K562 (cell line): ENCODE measurements around the gene MYO18B. TPM values are rescaled to one million over a fixed set of nuclear protein-coding genes. Genes with fewer than 3 reads are reported as not detected.

Experiments used
- ATAC-seq: fragments of 200-7000 bp; cut with Tn5 transposase; 3 replicates; pipeline ENCODE4 v1.9.1; 2020; ENCODE audit warnings: moderate library complexity
- BruUV-seq: library from RNA; stranded (reverse); fragments of 400-500 nt; replicated peaks from 2 replicates; lab custom pipeline; 2021; lab: Mats Ljungman, UMichigan
- CTCF ChIA-PET: fragments of 300-600 bp; formaldehyde crosslinking; extraction: SDS; loops from one replicate; lab custom pipeline; 2021; ENCODE audit warnings: low intra/inter-chr PET ratio; lab: Yijun Ruan, JAX
- POLR2A ChIA-PET: fragments of 300-600, 350-650 bp; sonication (Branson Sonifier 250); formaldehyde crosslinking; extraction: SDS; loops from one replicate; lab custom pipeline; 2021; ENCODE audit warnings: antibody characterized with exemption, inconsistent platforms; lab: Yijun Ruan, JAX
- DNase-seq, 4 experiments: peaks; one replicate each; pipeline versions ENCODE4 v3.0.0 to v3.0.0-alpha.2; 2011 to 2018; ENCODE audit warnings: low spot score in 3 of 4, mixed read lengths in 3 of 4; ENCODE audit errors: extremely low read depth in 1 of 4
- FAIRE-seq: peaks from 2 replicates; lab custom pipeline; 2011; peaks lifted over from hg19 to GRCh38; lab: Jason Lieb, UNC
- H2AFZ ChIP-seq: 2 replicates; pipeline ENCODE4 v1.6.0; 2011; ENCODE audit warnings: low read depth, low read length, control low read depth, inconsistent platforms
- H3K27ac ChIP-seq: fragments of 200-600 bp; 3 replicates; pipeline ENCODE4 v1.8.0; 2011; ENCODE audit warnings: low read depth, mild to moderate bottlenecking, control low read depth, inconsistent platforms, low read length, moderate library complexity, mixed read lengths; ENCODE audit errors: extremely low read depth
- H3K27me3 ChIP-seq, 2 experiments: fragments of 300-600 bp in 1 of 2; 2 replicates in 1 of 2; 3 replicates in 1 of 2; pipeline versions ENCODE4 v1.6.0 to v1.8.0; 2011; ENCODE audit warnings: inconsistent platforms in 2 of 2, low read length in 2 of 2, mild to moderate bottlenecking in 1 of 2, mixed read lengths in 1 of 2, moderate library complexity in 1 of 2; ENCODE audit not compliant: control insufficient read depth in 2 of 2, insufficient read depth in 2 of 2
- H3K36me3 ChIP-seq: fragments of 300-600 bp; 3 replicates; pipeline ENCODE4 v1.8.0; 2011; ENCODE audit warnings: mild to moderate bottlenecking, low read length, inconsistent platforms; ENCODE audit not compliant: control insufficient read depth, insufficient read depth
- H3K4me1 ChIP-seq, 2 experiments: fragments of 200-600 bp in 1 of 2; replicated peaks in 1 of 2; 2 replicates in 1 of 2; 3 replicates in 1 of 2; pipeline versions ENCODE4 v1.5.1 to v1.8.0; 2011; ENCODE audit warnings: inconsistent platforms in 2 of 2, low read length in 2 of 2, mild to moderate bottlenecking in 1 of 2, mixed read lengths in 1 of 2, moderate library complexity in 1 of 2; ENCODE audit not compliant: control insufficient read depth in 2 of 2, insufficient read depth in 2 of 2
- H3K4me2 ChIP-seq: 2 replicates; pipeline ENCODE4 v1.6.1; 2011; ENCODE audit warnings: low read length, control low read depth, inconsistent platforms, mixed read lengths; ENCODE audit not compliant: insufficient read depth
- H3K4me3 ChIP-seq: fragments of 200-600 bp; sonication (generic), shearing (Covaris generic); 2 replicates; pipeline ENCODE4 v1.5.1; 2016; ENCODE audit warnings: control low read depth, inconsistent platforms
- H3K79me2 ChIP-seq: fragments of 200-600 bp; 3 replicates; pipeline ENCODE4 v1.8.0; 2011; ENCODE audit warnings: low read length, inconsistent platforms; ENCODE audit not compliant: control insufficient read depth, insufficient read depth
- H3K9ac ChIP-seq, 2 experiments: 2 replicates each; pipeline versions ENCODE4 v1.6.0 to v1.6.1; 2011; ENCODE audit warnings: low read depth in 2 of 2, low read length in 2 of 2, control low read depth in 1 of 2, inconsistent platforms in 1 of 2, mild to moderate bottlenecking in 1 of 2, mixed read lengths in 1 of 2; ENCODE audit not compliant: insufficient read depth in 1 of 2
- H3K9me1 ChIP-seq: one replicate; pipeline ENCODE4 v1.6.0; 2011; ENCODE audit warnings: inconsistent platforms, mild to moderate bottlenecking, low read length, moderate library complexity; ENCODE audit not compliant: control insufficient read depth, insufficient read depth
- H3K9me3 ChIP-seq: replicated peaks from 2 replicates; pipeline ENCODE4 v1.5.1; 2011; ENCODE audit warnings: low read depth, low read length, inconsistent platforms; ENCODE audit not compliant: control insufficient read depth, insufficient read depth
- H4K20me1 ChIP-seq: replicated peaks from 2 replicates; pipeline ENCODE4 v1.6.1; 2011; ENCODE audit warnings: low read length, inconsistent platforms, mixed read lengths; ENCODE audit not compliant: control insufficient read depth, insufficient read depth
- SREBF2 ChIP-seq: sonication (generic); formaldehyde crosslinking; IDR thresholded peaks from 2 replicates; pipeline ENCODE4 v1.4.0; 2020; ENCODE audit warnings: mild to moderate bottlenecking, missing genetic modification reagents
- TEAD2 ChIP-seq: fragments of 450-650 bp; IDR thresholded peaks from 2 replicates; pipeline ENCODE4 v1.6.1; 2016; ENCODE audit warnings: missing genetic modification characterization, control low read depth, missing compliant biosample characterization
- ZNF431 ChIP-seq: sonication (generic); formaldehyde crosslinking; IDR thresholded peaks from 2 replicates; pipeline ENCODE4 v1.8.0; 2022; ENCODE audit warnings: mild to moderate bottlenecking, missing genetic modification reagents
- ZNF592 ChIP-seq: fragments of 450-650 bp; IDR thresholded peaks from 2 replicates; pipeline ENCODE4 v1.6.1; 2017; ENCODE audit warnings: antibody characterized with exemption, mild to moderate bottlenecking
- WGBS: fragments of 100-300 bp; shearing (Covaris generic); methylation state at CpG from one replicate; pipeline ENCODE4 v1.1.6; 2016; ENCODE audit warnings: low coverage, mixed read lengths; ENCODE audit not compliant: insufficient coverage; ENCODE audit errors: missing lambda C conversion rate; 5-methylcytosine and 5-hydroxymethylcytosine counted together
- in situ Hi-C: fragments of 300-500 bp; cut with MboI; formaldehyde crosslinking; loops from 4 replicates; pipeline ENCODE4 v1.15.0; 2018; ENCODE audit warnings: inconsistent platforms, mixed read lengths
- intact Hi-C: fragments of 100-400 bp; cut with micrococcal nuclease; formaldehyde crosslinking; loops from 2 replicates; pipeline ENCODE4 v1.14.2; 2022
- polyA plus RNA-seq, 8 experiments: library from polyadenylated mRNA; depleted of rRNA in 4 of 8; stranded (reverse) in 5 of 8; unstranded in 3 of 8; fragments of >200 nt; fragmentation: Nextera tagmentation in 2 of 8; fragmentation: Illumina TruSeq in 1 of 8; extraction: Ambion mirVana in 2 of 8; extraction: Trizol in 1 of 8; gene quantifications; 2 replicates each; pipeline versions ENCODE4 v1.2.1 to v1.2.3, GENCODE V29; 2011 to 2014; ENCODE audit warnings: inconsistent platforms in 1 of 8, missing spikeins in 1 of 8
- total RNA-seq, 7 experiments: library from RNA; depleted of rRNA in 6 of 7; stranded (reverse); fragments of >200 nt in 6 of 7; fragmentation: Illumina TruSeq in 2 of 7; extraction: Trizol in 2 of 7; gene quantifications; 2 replicates each; pipeline versions ENCODE4 v1.2.1 to v1.2.3, GENCODE V29; 2011 to 2021; ENCODE audit warnings: low replicate concordance in 1 of 7

The MYO18B gene
- total and polyA plus RNA-seq, 9 of the 15 experiments (the other 6 are each of a cell fraction or from before 2014, with no cell fraction given) = 0.06 to 7.0 (median 4.3) TPM

- FAIRE-seq = no peak
- H3K27me3 ChIP-seq = no peaks in the 10 kb centered on the region
- ChIA-PET CTCF (no interaction called here), POLR2A (interaction anchor here (0.6 to 1.7 kb wide), 2 partner anchors 15 to 43 kb away, joined by 3 to 4 read pairs; no protein-coding TSS in a partner anchor)
- no peak overlapping the region for H3K4me3 ChIP-seq
- H3K4me2 ChIP-seq = no peak overlapping the region
- intact Hi-C loops = no loop called here
- no peak for TF ChIP-seq SREBF2 (CRISPR knock-in tag)
- no peak for TF ChIP-seq TEAD2 (tag)
- no peak for TF ChIP-seq ZNF431 (CRISPR knock-in tag)
- no peak for TF ChIP-seq ZNF592
- no peaks in the 10 kb centered on the region for H3K9me3 ChIP-seq
- H3K79me2 ChIP-seq = no peaks in the 10 kb centered on the region
- no peak for ATAC-seq
- BruUV-seq = no TSS peak
- H2AFZ ChIP-seq = no peak overlapping the region
- no peaks in the 10 kb centered on the region for H3K4me1 ChIP-seq
- H3K9ac ChIP-seq = no peak overlapping the region
- in situ Hi-C loops = no loop called here
- no peaks in the 10 kb centered on the region for H3K9me1 ChIP-seq
- no peaks in the 10 kb centered on the region for H4K20me1 ChIP-seq
- 52% methylated on average over 9 of the region's 9 CpGs for WGBS
- no peak overlapping the region for H3K27ac ChIP-seq
- DNase-seq = no peak
- H3K36me3 ChIP-seq = peaks cover 8% of the 10 kb centered on the region; the same call in 1 of the 3 replicates
These were observed 200.3 kb downstream of the MYO18B start for GRCh38 chr22:25942115-25942855.
